ENCODE results near the gene ACOXL. TPM values are rescaled to one million over a fixed set of nuclear protein-coding genes. Genes with fewer than 3 reads are reported as not detected.

The ACOXL gene
- total RNA-seq, 2 donors from 2014 or later: 11.7 to 12.3 TPM

GRCh38 chr2:110840508-110840907 is 108.1 kb downstream of the ACOXL start:
- Mint-ChIP-seq H3K4me1 (peaks cover 39% of the 10 kb centered on the region), H3K27ac (no peak overlapping the region), H3K9me3 (no peaks in the 10 kb centered on the region), H3K27me3 (ENCODE audit: insufficient read depth) (peaks cover 25% of the 10 kb centered on the region), H3K4me3 (no peak overlapping the region), H3K36me3 (ENCODE audit: low read depth) (no peaks in the 10 kb centered on the region)
- TF ChIP-seq CTCF (conservative IDR thresholded peaks at IDR 0.05): no peak
- peaks cover 14% of the 10 kb centered on the region for H3K4me1 ChIP-seq (ENCODE audit: control insufficient read depth, insufficient read depth, low read length)
- no peak overlapping the region for H3K9ac ChIP-seq (ENCODE audit: extremely low read depth, low read length, poor library complexity, severe bottlenecking)
- peaks cover 15% of the 10 kb centered on the region for H3K27me3 ChIP-seq (ENCODE audit: control insufficient read depth, insufficient read depth, low read length, poor library complexity, severe bottlenecking)
- WGBS, 2 experiments (ENCODE audit: insufficient coverage in 1 of 2, insufficient read length in 1 of 2): 70 to 86% methylated on average over 1 to 2 of the region's 2 CpGs
- DNase-seq: no peak
- no peak overlapping the region for H3K4me3 ChIP-seq (ENCODE audit: low read length)
- H3K36me3 ChIP-seq (ENCODE audit: control insufficient read depth, insufficient read depth, low read length): no peaks in the 10 kb centered on the region
- H3K9me3 ChIP-seq (ENCODE audit: control insufficient read depth, low read length): no peaks in the 10 kb centered on the region
- H3K27ac ChIP-seq (ENCODE audit: low read depth, low read length): no peak overlapping the region

GRCh38 chr2:110842048-110842447 is 109.7 kb downstream of the ACOXL start:
- Histone ChIP-seq H3K4me3 (ENCODE audit: low read length) (no peak overlapping the region), H3K27ac (ENCODE audit: low read depth, low read length) (no peak overlapping the region), H3K9ac (ENCODE audit: extremely low read depth, low read length, poor library complexity, severe bottlenecking) (no peak overlapping the region), H3K4me1 (ENCODE audit: control insufficient read depth, insufficient read depth, low read length) (peaks cover 14% of the 10 kb centered on the region), H3K9me3 (ENCODE audit: control insufficient read depth, low read length) (no peaks in the 10 kb centered on the region), H3K36me3 (ENCODE audit: control insufficient read depth, insufficient read depth, low read length) (no peaks in the 10 kb centered on the region), H3K27me3 (ENCODE audit: control insufficient read depth, insufficient read depth, low read length, poor library complexity, severe bottlenecking) (peaks cover 28% of the 10 kb centered on the region)
- Mint-ChIP-seq H3K4me1 (peaks cover 39% of the 10 kb centered on the region), H3K9me3 (no peaks in the 10 kb centered on the region), H3K27me3 (ENCODE audit: insufficient read depth) (peaks cover 34% of the 10 kb centered on the region), H3K4me3 (no peak overlapping the region), H3K27ac (no peak overlapping the region), H3K36me3 (ENCODE audit: low read depth) (no peaks in the 10 kb centered on the region)
- peak; percentile 19 for TF ChIP-seq CTCF (conservative IDR thresholded peaks at IDR 0.05)
- DNase-seq: no peak
- WGBS, 2 experiments (ENCODE audit: insufficient coverage in 1 of 2, insufficient read length in 1 of 2): 80 to 93% methylated on average over 2 to 3 of the region's 3 CpGs

- no peak for DNase-seq
- peaks cover 27% of the 10 kb centered on the region for H3K4me1 Mint-ChIP-seq
- no peaks in the 10 kb centered on the region for H3K9me3 ChIP-seq (ENCODE audit: control insufficient read depth, low read length)
- no peak overlapping the region for H3K4me3 ChIP-seq (ENCODE audit: low read length)
- peaks cover 10% of the 10 kb centered on the region for H3K4me1 ChIP-seq (ENCODE audit: control insufficient read depth, insufficient read depth, low read length)
- no peak for TF ChIP-seq CTCF (conservative IDR thresholded peaks at IDR 0.05)
- no peak overlapping the region for H3K4me3 Mint-ChIP-seq
- peaks cover 34% of the 10 kb centered on the region for H3K27me3 ChIP-seq (ENCODE audit: control insufficient read depth, insufficient read depth, low read length, poor library complexity, severe bottlenecking)
- H3K36me3 Mint-ChIP-seq (ENCODE audit: low read depth): no peaks in the 10 kb centered on the region
- H3K27me3 Mint-ChIP-seq (ENCODE audit: insufficient read depth): peaks cover 38% of the 10 kb centered on the region
- no peak overlapping the region for H3K27ac Mint-ChIP-seq
- WGBS, 2 experiments (ENCODE audit: insufficient coverage in 1 of 2, insufficient read length in 1 of 2): 33 to 55% methylated on average over 1 to 2 of the region's 2 CpGs
- H3K27ac ChIP-seq (ENCODE audit: low read depth, low read length): no peak overlapping the region
- H3K9ac ChIP-seq (ENCODE audit: extremely low read depth, low read length, poor library complexity, severe bottlenecking): no peak overlapping the region
- H3K9me3 Mint-ChIP-seq: no peaks in the 10 kb centered on the region
- H3K36me3 ChIP-seq (ENCODE audit: control insufficient read depth, insufficient read depth, low read length): no peaks in the 10 kb centered on the region
Observed at GRCh38 chr2:110843496-110843895, 111.1 kb downstream of the ACOXL start.
